Gastroesophageal sphincter (tissue), 3 donors: ENCODE data around the gene STARD13.

Experiments
- POLR2A ChIP-seq, 2 donors: fragments of 450-650 bp; IDR thresholded peaks; one replicate each; pipeline ENCODE4 v1.6.1; 2017; ENCODE audit warnings: antibody characterized with exemption in 2 of 2, mild to moderate bottlenecking in 2 of 2, moderate library complexity in 1 of 2
- TF ChIP-seq, protein P1 (sequence below), 4 experiments: fragments of 200-600 bp in 2 of 4; fragments of 450-650 bp in 2 of 4; sonication (generic) in 1 of 4; IDR thresholded peaks; one replicate each; pipeline ENCODE4 v1.5.1; 2017 to 2019; ENCODE audit warnings: antibody characterized with exemption in 4 of 4, mild to moderate bottlenecking in 2 of 4, moderate library complexity in 2 of 4

DNA sequence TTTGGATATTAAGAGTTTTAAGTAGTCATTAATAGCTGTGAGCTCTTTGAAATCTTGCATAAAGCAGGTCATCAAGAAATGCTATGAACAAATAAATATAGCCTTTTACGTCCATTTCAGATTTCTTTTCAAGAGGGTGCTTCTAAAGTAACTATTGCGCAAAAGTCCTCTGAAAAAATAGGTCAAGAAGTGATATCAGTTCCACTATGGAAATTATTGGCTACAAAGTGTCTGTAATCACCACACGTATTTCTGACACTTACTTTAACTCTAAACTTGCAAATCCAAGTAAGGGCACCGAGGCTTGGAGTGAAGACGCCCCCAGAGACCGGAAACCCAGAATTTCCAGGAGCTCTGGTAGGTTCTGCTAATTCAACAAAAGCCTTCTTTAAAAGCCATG, 44.9 kb upstream of the STARD13 start:
- TF ChIP-seq, protein P1, sequence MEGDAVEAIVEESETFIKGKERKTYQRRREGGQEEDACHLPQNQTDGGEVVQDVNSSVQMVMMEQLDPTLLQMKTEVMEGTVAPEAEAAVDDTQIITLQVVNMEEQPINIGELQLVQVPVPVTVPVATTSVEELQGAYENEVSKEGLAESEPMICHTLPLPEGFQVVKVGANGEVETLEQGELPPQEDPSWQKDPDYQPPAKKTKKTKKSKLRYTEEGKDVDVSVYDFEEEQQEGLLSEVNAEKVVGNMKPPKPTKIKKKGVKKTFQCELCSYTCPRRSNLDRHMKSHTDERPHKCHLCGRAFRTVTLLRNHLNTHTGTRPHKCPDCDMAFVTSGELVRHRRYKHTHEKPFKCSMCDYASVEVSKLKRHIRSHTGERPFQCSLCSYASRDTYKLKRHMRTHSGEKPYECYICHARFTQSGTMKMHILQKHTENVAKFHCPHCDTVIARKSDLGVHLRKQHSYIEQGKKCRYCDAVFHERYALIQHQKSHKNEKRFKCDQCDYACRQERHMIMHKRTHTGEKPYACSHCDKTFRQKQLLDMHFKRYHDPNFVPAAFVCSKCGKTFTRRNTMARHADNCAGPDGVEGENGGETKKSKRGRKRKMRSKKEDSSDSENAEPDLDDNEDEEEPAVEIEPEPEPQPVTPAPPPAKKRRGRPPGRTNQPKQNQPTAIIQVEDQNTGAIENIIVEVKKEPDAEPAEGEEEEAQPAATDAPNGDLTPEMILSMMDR (IDR thresholded peaks at IDR 0.05) = no peak
- TF ChIP-seq POLR2A (IDR thresholded peaks at IDR 0.05) = no peak
